Measurements from ENCODE around the gene PTGR1. TPM values are rescaled to one million over a fixed set of nuclear protein-coding genes. Genes with fewer than 3 reads are reported as not detected.
"Not testable (repeated sequence)": the region's sequence is repeated elsewhere in the genome, so short reads cannot be mapped to it uniquely, and the experiment has no call there.

PTGR1 gene
- total RNA-seq, 1 experiment from 2014 or later: 27.4 TPM

- ChIA-PET CTCF (interaction anchor here (0.6 kb wide), 1 partner anchor 35 kb away, joined by 3 read pairs; no protein-coding TSS in a partner anchor), POLR2A (no interaction called here)
- peaks cover 7% of the 10 kb centered on the region for H3K9me3 Mint-ChIP-seq (ENCODE audit: unreplicated experiment)
- TF ChIP-seq, protein P1, sequence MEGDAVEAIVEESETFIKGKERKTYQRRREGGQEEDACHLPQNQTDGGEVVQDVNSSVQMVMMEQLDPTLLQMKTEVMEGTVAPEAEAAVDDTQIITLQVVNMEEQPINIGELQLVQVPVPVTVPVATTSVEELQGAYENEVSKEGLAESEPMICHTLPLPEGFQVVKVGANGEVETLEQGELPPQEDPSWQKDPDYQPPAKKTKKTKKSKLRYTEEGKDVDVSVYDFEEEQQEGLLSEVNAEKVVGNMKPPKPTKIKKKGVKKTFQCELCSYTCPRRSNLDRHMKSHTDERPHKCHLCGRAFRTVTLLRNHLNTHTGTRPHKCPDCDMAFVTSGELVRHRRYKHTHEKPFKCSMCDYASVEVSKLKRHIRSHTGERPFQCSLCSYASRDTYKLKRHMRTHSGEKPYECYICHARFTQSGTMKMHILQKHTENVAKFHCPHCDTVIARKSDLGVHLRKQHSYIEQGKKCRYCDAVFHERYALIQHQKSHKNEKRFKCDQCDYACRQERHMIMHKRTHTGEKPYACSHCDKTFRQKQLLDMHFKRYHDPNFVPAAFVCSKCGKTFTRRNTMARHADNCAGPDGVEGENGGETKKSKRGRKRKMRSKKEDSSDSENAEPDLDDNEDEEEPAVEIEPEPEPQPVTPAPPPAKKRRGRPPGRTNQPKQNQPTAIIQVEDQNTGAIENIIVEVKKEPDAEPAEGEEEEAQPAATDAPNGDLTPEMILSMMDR (IDR thresholded peaks at IDR 0.05; ENCODE audit: unreplicated experiment): no peak
- no peak overlapping the region for H3K4me3 Mint-ChIP-seq (ENCODE audit: unreplicated experiment)
- peaks cover 14% of the 10 kb centered on the region for H3K36me3 Mint-ChIP-seq (ENCODE audit: insufficient read depth, unreplicated experiment)
- H3K27me3 Mint-ChIP-seq (ENCODE audit: insufficient read depth, unreplicated experiment): no peaks in the 10 kb centered on the region
- intact Hi-C loops (cut with micrococcal nuclease): no loop called here
- no peaks in the 10 kb centered on the region for H3K4me1 Mint-ChIP-seq (ENCODE audit: insufficient read depth, unreplicated experiment)
- DNase-seq (ENCODE audit: unreplicated experiment): no peak
- BruUV-seq (replicated peaks): no TSS peak
- H3K27ac Mint-ChIP-seq (ENCODE audit: low read depth, unreplicated experiment): no peak overlapping the region
These were observed 13.1 kb downstream of the PTGR1 start for GRCh38 chr9:111586378-111586777.

DNA sequence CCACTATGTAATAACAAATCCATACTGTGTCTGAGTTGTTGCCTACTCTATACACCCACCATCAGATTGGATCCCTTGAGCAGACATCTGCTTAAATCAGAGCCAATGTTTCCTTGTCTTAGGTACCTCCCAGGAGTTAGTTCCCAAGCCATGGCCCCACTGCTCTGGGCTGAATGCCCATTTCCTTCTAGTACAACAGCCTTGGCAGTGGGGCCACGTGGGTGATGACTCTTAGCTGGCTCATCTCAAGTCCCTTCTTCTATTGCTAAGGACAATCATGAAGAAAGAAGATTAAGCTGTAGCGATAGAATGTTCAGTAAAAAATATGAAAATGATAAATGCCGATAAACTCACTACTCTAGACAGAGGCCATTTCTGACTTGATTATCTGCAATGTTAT is 16.6 kb downstream of the PTGR1 start:
- Mint-ChIP-seq H3K9me3 (ENCODE audit: unreplicated experiment) (peaks cover 7% of the 10 kb centered on the region), H3K27ac (ENCODE audit: low read depth, unreplicated experiment) (no peak overlapping the region)

GRCh38 chr9:111572950-111573604 is 26.4 kb downstream of the PTGR1 start:
- Mint-ChIP-seq H3K27me3 (ENCODE audit: insufficient read depth, unreplicated experiment) (no peaks in the 10 kb centered on the region), H3K27ac (ENCODE audit: low read depth, unreplicated experiment) (no peak overlapping the region), H3K9me3 (ENCODE audit: unreplicated experiment) (peaks cover 26% of the 10 kb centered on the region), H3K4me1 (ENCODE audit: insufficient read depth, unreplicated experiment) (no peaks in the 10 kb centered on the region), H3K4me3 (ENCODE audit: unreplicated experiment) (no peak overlapping the region), H3K36me3 (ENCODE audit: insufficient read depth, unreplicated experiment) (peaks cover 87% of the 10 kb centered on the region)
- POLR2A ChIA-PET: no interaction called here
- BruUV-seq (replicated peaks): no TSS peak
- CTCF ChIA-PET: interaction anchor here (0.6 to 0.7 kb wide), 2 partner anchors 108 to 502 kb away, joined by 4 to 6 read pairs; no protein-coding TSS in a partner anchor
- DNase-seq (ENCODE audit: unreplicated experiment): no peak
- TF ChIP-seq, protein P1 (IDR thresholded peaks at IDR 0.05; ENCODE audit: unreplicated experiment): no peak
- intact Hi-C loops (cut with micrococcal nuclease): no loop called here

More for the DNA sequence above, 16.6 kb downstream of the PTGR1 start:
- H3K4me3 Mint-ChIP-seq (ENCODE audit: unreplicated experiment): no peak overlapping the region
- intact Hi-C loops (cut with micrococcal nuclease): no loop called here
- H3K27me3 Mint-ChIP-seq (ENCODE audit: insufficient read depth, unreplicated experiment): no peaks in the 10 kb centered on the region
- ChIA-PET CTCF (interaction anchor here (0.5 kb wide), 1 partner anchor 103 kb away, joined by 4 read pairs; no protein-coding TSS in a partner anchor), POLR2A (interaction anchor here (1.1 kb wide), 2 partner anchors 48 to 99 kb away, joined by 3 read pairs; partner anchors contain the start of gene DNAJC25)
- DNase-seq (ENCODE audit: unreplicated experiment): peak; percentile 59
- peaks cover 40% of the 10 kb centered on the region for H3K36me3 Mint-ChIP-seq (ENCODE audit: insufficient read depth, unreplicated experiment)
- BruUV-seq (replicated peaks): no TSS peak
- TF ChIP-seq, protein P1 (IDR thresholded peaks at IDR 0.05; ENCODE audit: unreplicated experiment): no peak
- H3K4me1 Mint-ChIP-seq (ENCODE audit: insufficient read depth, unreplicated experiment): no peaks in the 10 kb centered on the region

- H3K4me1 Mint-ChIP-seq (ENCODE audit: insufficient read depth, unreplicated experiment); POLR2A ChIA-PET; BruUV-seq (replicated peaks); H3K4me3 Mint-ChIP-seq (ENCODE audit: unreplicated experiment); H3K27ac Mint-ChIP-seq (ENCODE audit: low read depth, unreplicated experiment); DNase-seq (ENCODE audit: unreplicated experiment); H3K27me3 Mint-ChIP-seq (ENCODE audit: insufficient read depth, unreplicated experiment); intact Hi-C loops (cut with micrococcal nuclease): not testable (repeated sequence)
- CTCF ChIA-PET: interaction anchor here (1.0 kb wide), 1 partner anchor 187 kb away, joined by 3 read pairs; no protein-coding TSS in a partner anchor
- peaks cover 79% of the 10 kb centered on the region for H3K36me3 Mint-ChIP-seq (ENCODE audit: insufficient read depth, unreplicated experiment)
- peaks cover 34% of the 10 kb centered on the region for H3K9me3 Mint-ChIP-seq (ENCODE audit: unreplicated experiment)
These were observed 31.3 kb downstream of the PTGR1 start for GRCh38 chr9:111568127-111568526.

Measured in MCF 10A (cell line).